Calu3 (cell line): ENCODE results near the gene ADGRL2. TPM values are rescaled to one million over a fixed set of nuclear protein-coding genes. Genes with fewer than 3 reads are reported as not detected.

Source experiments
- BruUV-seq: library from RNA; stranded (reverse); fragments of 400-500 nt; replicated peaks from 2 replicates; lab custom pipeline; 2021; lab: Mats Ljungman, UMichigan
- CTCF ChIA-PET: fragments of 300-600 bp; sonication (Branson Sonifier 250); formaldehyde crosslinking; loops from one replicate; lab custom pipeline; 2022; ENCODE audit warnings: antibody characterized with exemption; lab: Charles Lee
- DNase-seq: peaks from one replicate; pipeline ENCODE4 v3.0.0; 2022
- H3K27ac Mint-ChIP-seq: one replicate; pipeline ENCODE4 v1.8.0; 2022; ENCODE audit warnings: mixed read lengths; ENCODE audit not compliant: unreplicated experiment
- H3K27me3 Mint-ChIP-seq: one replicate; pipeline ENCODE4 v1.8.0; 2022; ENCODE audit warnings: mixed read lengths; ENCODE audit not compliant: unreplicated experiment
- H3K36me3 Mint-ChIP-seq: one replicate; pipeline ENCODE4 v1.8.0; 2022; ENCODE audit warnings: mild to moderate bottlenecking, moderate library complexity, mixed read lengths; ENCODE audit not compliant: insufficient read depth, unreplicated experiment
- H3K4me1 Mint-ChIP-seq: one replicate; pipeline ENCODE4 v1.8.0; 2022; ENCODE audit warnings: mild to moderate bottlenecking, low read depth, mixed read lengths; ENCODE audit not compliant: unreplicated experiment
- H3K4me3 Mint-ChIP-seq: one replicate; pipeline ENCODE4 v1.8.0; 2022; ENCODE audit warnings: mild to moderate bottlenecking, low read depth, moderate library complexity, mixed read lengths; ENCODE audit not compliant: unreplicated experiment
- H3K9me3 Mint-ChIP-seq: one replicate; pipeline ENCODE4 v1.8.0; 2022; ENCODE audit warnings: low read depth, mixed read lengths; ENCODE audit not compliant: unreplicated experiment
- CTCF ChIP-seq: fragments of 200-600 bp; IDR thresholded peaks from one replicate; pipeline ENCODE4 v1.8.0; 2022; ENCODE audit warnings: antibody characterized with exemption; ENCODE audit not compliant: unreplicated experiment
- intact Hi-C: fragments of 100-400 bp; cut with micrococcal nuclease; formaldehyde crosslinking; loops from one replicate; pipeline ENCODE4 v1.10.0; 2022; ENCODE audit not compliant: unreplicated experiment
- total RNA-seq: library from RNA; stranded (reverse); gene quantifications from 2 replicates; pipeline ENCODE4 v1.2.3, GENCODE V29; 2022

The ADGRL2 gene
- total RNA-seq, 1 experiment from 2014 or later, result 72.3 TPM

- Mint-ChIP-seq H3K4me1 (peaks cover 6% of the 10 kb centered on the region), H3K27ac (no peak overlapping the region), H3K9me3 (no peaks in the 10 kb centered on the region), H3K27me3 (no peaks in the 10 kb centered on the region), H3K4me3 (no peak overlapping the region), H3K36me3 (peaks cover 4% of the 10 kb centered on the region)
- TF ChIP-seq CTCF, result no peak
- intact Hi-C loops, result no loop called here
- DNase-seq, result no peak
- CTCF ChIA-PET, result no interaction called here
- no TSS peak for BruUV-seq
These were observed 106.8 kb downstream of the ADGRL2 start for GRCh38 chr1:81907575-81907974.

GRCh38 chr1:81912383-81912782 lies 111.6 kb downstream of the ADGRL2 start:
- intact Hi-C loops, result loop anchor here (2.0 to 5.0 kb wide), 2 partner anchors 35 to 64 kb away; no protein-coding TSS in a partner anchor
- BruUV-seq, result no TSS peak
- no peaks in the 10 kb centered on the region for H3K27me3 Mint-ChIP-seq
- DNase-seq, result peak; percentile 17
- H3K4me3 Mint-ChIP-seq, result no peak overlapping the region
- peak overlapping the region; percentile 30 for H3K27ac Mint-ChIP-seq
- no peaks in the 10 kb centered on the region for H3K9me3 Mint-ChIP-seq
- peaks cover 9% of the 10 kb centered on the region for H3K4me1 Mint-ChIP-seq
- TF ChIP-seq CTCF, result no peak
- peaks cover 5% of the 10 kb centered on the region for H3K36me3 Mint-ChIP-seq
- CTCF ChIA-PET, result interaction anchor here (0.6 kb wide), 1 partner anchor 107 kb away, joined by 3 read pairs; no protein-coding TSS in a partner anchor

GRCh38 chr1:81915937-81916336 lies 115.2 kb downstream of the ADGRL2 start:
- Mint-ChIP-seq H3K4me1 (peaks cover 9% of the 10 kb centered on the region), H3K9me3 (no peaks in the 10 kb centered on the region), H3K36me3 (peaks cover 5% of the 10 kb centered on the region), H3K4me3 (no peak overlapping the region), H3K27me3 (no peaks in the 10 kb centered on the region), H3K27ac (no peak overlapping the region)
- TF ChIP-seq CTCF, result no peak
- BruUV-seq, result no TSS peak
- intact Hi-C loops, result no loop called here
- no peak for DNase-seq
- CTCF ChIA-PET, result no interaction called here

GRCh38 chr1:81920245-81920740 lies 119.6 kb downstream of the ADGRL2 start:
- no peak for DNase-seq
- no TSS peak for BruUV-seq
- CTCF ChIA-PET, result no interaction called here
- Mint-ChIP-seq H3K4me3 (no peak overlapping the region), H3K4me1 (no peaks in the 10 kb centered on the region), H3K27ac (no peak overlapping the region), H3K36me3 (no peaks in the 10 kb centered on the region), H3K27me3 (no peaks in the 10 kb centered on the region), H3K9me3 (no peaks in the 10 kb centered on the region)
- TF ChIP-seq CTCF, result no peak
- intact Hi-C loops, result no loop called here
